ENCODE results near the gene KBTBD2. TPM values are rescaled to one million over a fixed set of nuclear protein-coding genes. Genes with fewer than 3 reads are reported as not detected.

KBTBD2 gene
- total and polyA plus RNA-seq, 2 of the 4 experiments (the other 2 are of a cell fraction) = 13.2 to 32.3 TPM

DNA sequence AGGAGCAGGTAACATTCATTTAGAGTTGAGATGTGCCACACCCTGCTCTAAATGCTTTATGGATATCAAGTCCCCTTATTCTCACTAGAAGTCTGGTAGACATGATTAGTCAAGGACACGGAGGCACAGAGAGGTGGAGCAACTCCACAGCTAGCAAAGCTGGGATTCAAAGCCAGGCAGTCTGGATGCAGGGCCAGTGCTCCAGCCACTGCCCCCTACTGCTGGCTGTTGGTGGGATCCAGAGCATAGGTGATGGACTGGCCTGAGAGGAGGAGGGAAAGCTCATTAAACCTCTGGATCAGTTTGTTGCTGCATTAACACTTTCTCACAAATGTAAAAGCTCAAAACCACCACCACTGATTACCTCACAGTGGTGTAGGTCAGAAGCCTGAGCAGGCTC is 22.6 kb upstream of the KBTBD2 start:
- Histone ChIP-seq H3K4me3 (ENCODE audit: insufficient read depth, low read depth, low read length) (no peak overlapping the region), H3K79me1 (ENCODE audit: low read depth in 1 of 2, low read length in 2 of 2) (peaks cover 2 to 3% of the 10 kb centered on the region in 2 experiments; a peak in 1 of 4 replicates), H2BK120ac (ENCODE audit: low read depth, low read length) (no peak overlapping the region), H2BK20ac (ENCODE audit: low read depth, low read length) (no peak overlapping the region), H2AK9ac (replicated peaks; ENCODE audit: low read depth, low read length, poor library complexity) (no peak overlapping the region), H2BK15ac (ENCODE audit: low read depth, low read length) (no peak overlapping the region), H2AFZ (replicated peaks; ENCODE audit: low read length, poor library complexity) (no peak overlapping the region), H4K20me1 (ENCODE audit: insufficient read depth, low read length) (no peaks in the 10 kb centered on the region), H3K9me1 (ENCODE audit: insufficient read depth, low read length) (0 out of 2 replicates have a peak, but pooled peaks cover 3% of the 10 kb centered on the region), H3K36me3 (ENCODE audit: control insufficient read depth, insufficient read depth, low read length) (peaks cover 28% of the 10 kb centered on the region), H3K23ac (ENCODE audit: low read depth, low read length) (no peak overlapping the region), H3K4me1 (ENCODE audit: control insufficient read depth, insufficient read depth, low read length) (no peaks in the 10 kb centered on the region), H2AK5ac (ENCODE audit: low read depth, low read length) (no peak overlapping the region), H3K4ac (ENCODE audit: low read depth, low read length) (no peak overlapping the region), H3K27me3 (ENCODE audit: control insufficient read depth, insufficient read depth, low read length) (no peaks in the 10 kb centered on the region), H3K9ac (ENCODE audit: low read depth, low read length) (no peak overlapping the region), H2BK5ac (ENCODE audit: low read depth, low read length, poor library complexity, severe bottlenecking) (no peak overlapping the region), H3K18ac (ENCODE audit: low read depth, low read length) (no peak overlapping the region), H3K9me3 (ENCODE audit: control insufficient read depth, insufficient read depth, low read length) (no peaks in the 10 kb centered on the region), H3K56ac (ENCODE audit: extremely low read depth, insufficient read depth, low read length) (no peak overlapping the region), H3K27ac (ENCODE audit: insufficient read depth, low read length) (no peak overlapping the region), H4K8ac (ENCODE audit: low read depth in 2 of 2, low read length in 2 of 2) (no peak overlapping the region), H4K5ac (ENCODE audit: low read depth, low read length) (no peak overlapping the region), H3K14ac (replicated peaks; ENCODE audit: low read depth, low read length) (no peak overlapping the region), H4K91ac (ENCODE audit: insufficient read depth, low read depth, low read length) (no peak overlapping the region), H3K4me2 (ENCODE audit: low read depth, low read length) (no peak overlapping the region)
- ChIA-PET CTCF (no interaction called here), POLR2A (ENCODE audit: unreplicated experiment) (no interaction called here)
- no TSS peak for BruUV-seq (replicated peaks)
- TF ChIP-seq MAFK (IDR thresholded peaks at IDR 0.05; ENCODE audit: low read depth, low read length) = no peak
- TF ChIP-seq RAD21 (IDR thresholded peaks at IDR 0.05; ENCODE audit: low read length) = no peak
- TF ChIP-seq, protein P1, sequence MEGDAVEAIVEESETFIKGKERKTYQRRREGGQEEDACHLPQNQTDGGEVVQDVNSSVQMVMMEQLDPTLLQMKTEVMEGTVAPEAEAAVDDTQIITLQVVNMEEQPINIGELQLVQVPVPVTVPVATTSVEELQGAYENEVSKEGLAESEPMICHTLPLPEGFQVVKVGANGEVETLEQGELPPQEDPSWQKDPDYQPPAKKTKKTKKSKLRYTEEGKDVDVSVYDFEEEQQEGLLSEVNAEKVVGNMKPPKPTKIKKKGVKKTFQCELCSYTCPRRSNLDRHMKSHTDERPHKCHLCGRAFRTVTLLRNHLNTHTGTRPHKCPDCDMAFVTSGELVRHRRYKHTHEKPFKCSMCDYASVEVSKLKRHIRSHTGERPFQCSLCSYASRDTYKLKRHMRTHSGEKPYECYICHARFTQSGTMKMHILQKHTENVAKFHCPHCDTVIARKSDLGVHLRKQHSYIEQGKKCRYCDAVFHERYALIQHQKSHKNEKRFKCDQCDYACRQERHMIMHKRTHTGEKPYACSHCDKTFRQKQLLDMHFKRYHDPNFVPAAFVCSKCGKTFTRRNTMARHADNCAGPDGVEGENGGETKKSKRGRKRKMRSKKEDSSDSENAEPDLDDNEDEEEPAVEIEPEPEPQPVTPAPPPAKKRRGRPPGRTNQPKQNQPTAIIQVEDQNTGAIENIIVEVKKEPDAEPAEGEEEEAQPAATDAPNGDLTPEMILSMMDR (conservative IDR thresholded peaks at IDR 0.05; ENCODE audit: low read depth, low read length) = no peak
- TF ChIP-seq NFE2L2 (IDR thresholded peaks at IDR 0.05; ENCODE audit: low read depth, low read length) = no peak
- TF ChIP-seq BHLHE40 (IDR thresholded peaks at IDR 0.05; ENCODE audit: low read depth, low read length) = no peak
- TF ChIP-seq MXI1 (IDR thresholded peaks at IDR 0.05; ENCODE audit: borderline replicate concordance, low read depth, low read length) = no peak
- TF ChIP-seq FOS (IDR thresholded peaks at IDR 0.05; ENCODE audit: low read depth, low read length) = no peak
- TF ChIP-seq RFX5 (IDR thresholded peaks at IDR 0.05; ENCODE audit: low read depth, low read length) = no peak
- TF ChIP-seq, protein P2, sequence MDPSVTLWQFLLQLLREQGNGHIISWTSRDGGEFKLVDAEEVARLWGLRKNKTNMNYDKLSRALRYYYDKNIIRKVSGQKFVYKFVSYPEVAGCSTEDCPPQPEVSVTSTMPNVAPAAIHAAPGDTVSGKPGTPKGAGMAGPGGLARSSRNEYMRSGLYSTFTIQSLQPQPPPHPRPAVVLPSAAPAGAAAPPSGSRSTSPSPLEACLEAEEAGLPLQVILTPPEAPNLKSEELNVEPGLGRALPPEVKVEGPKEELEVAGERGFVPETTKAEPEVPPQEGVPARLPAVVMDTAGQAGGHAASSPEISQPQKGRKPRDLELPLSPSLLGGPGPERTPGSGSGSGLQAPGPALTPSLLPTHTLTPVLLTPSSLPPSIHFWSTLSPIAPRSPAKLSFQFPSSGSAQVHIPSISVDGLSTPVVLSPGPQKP (IDR thresholded peaks at IDR 0.05; ENCODE audit: borderline replicate concordance, low read depth, low read length) = no peak
- no peak for TF ChIP-seq RCOR1 (IDR thresholded peaks at IDR 0.05; ENCODE audit: insufficient replicate concordance, low read length)
- TF ChIP-seq CEBPB (IDR thresholded peaks at IDR 0.05; ENCODE audit: low read depth, low read length) = no peak
- TF ChIP-seq CHD1 (IDR thresholded peaks at IDR 0.05; ENCODE audit: low read depth, low read length) = no peak
- TF ChIP-seq POLR2A (IDR thresholded peaks at IDR 0.05; ENCODE audit: low read depth, low read length) = no peak
- TF ChIP-seq SMC3 (IDR thresholded peaks at IDR 0.05; ENCODE audit: low read depth, low read length) = no peak
- TF ChIP-seq, protein P3, sequence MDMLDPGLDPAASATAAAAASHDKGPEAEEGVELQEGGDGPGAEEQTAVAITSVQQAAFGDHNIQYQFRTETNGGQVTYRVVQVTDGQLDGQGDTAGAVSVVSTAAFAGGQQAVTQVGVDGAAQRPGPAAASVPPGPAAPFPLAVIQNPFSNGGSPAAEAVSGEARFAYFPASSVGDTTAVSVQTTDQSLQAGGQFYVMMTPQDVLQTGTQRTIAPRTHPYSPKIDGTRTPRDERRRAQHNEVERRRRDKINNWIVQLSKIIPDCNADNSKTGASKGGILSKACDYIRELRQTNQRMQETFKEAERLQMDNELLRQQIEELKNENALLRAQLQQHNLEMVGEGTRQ (IDR thresholded peaks at IDR 0.05; ENCODE audit: low read depth, low read length) = no peak
- no peak for TF ChIP-seq MAZ (IDR thresholded peaks at IDR 0.05; ENCODE audit: borderline replicate concordance, low read depth, low read length)
- dilution Hi-C loops (cut with HindIII; ENCODE audit: low sequenced_read_pairs, unreplicated experiment) (no loop called here), intact Hi-C loops (cut with micrococcal nuclease) (no loop called here), in situ Hi-C loops (cut with MboI; ENCODE audit: low sequenced_read_pairs) (no loop called here)
- WGBS, 2 experiments (ENCODE audit: extremely low coverage in 2 of 2, insufficient read length in 1 of 2) = no CpG with 5 or more reads among the region's 1 CpG
- DNase-seq (no peak), ATAC-seq (ENCODE audit: low read depth) (no peak)
